Tibial nerve (tissue), 4 donors: ENCODE measurements around the gene EDEM2.

Experiments
- CTCF ChIP-seq, 5 experiments: fragments of 200-600 bp in 3 of 5; fragments of 450-650 bp in 2 of 5; sonication (generic) in 3 of 5; IDR thresholded peaks; one replicate each; pipeline ENCODE4 v1.5.1; 2016 to 2019; ENCODE audit warnings: antibody characterized with exemption in 5 of 5, mild to moderate bottlenecking in 3 of 5, moderate library complexity in 2 of 5
- EP300 ChIP-seq, 2 donors: sonication (generic); formaldehyde crosslinking; IDR thresholded peaks; one replicate each; pipeline ENCODE4 v1.6.1; 2017; ENCODE audit warnings: antibody characterized with exemption in 2 of 2, mild to moderate bottlenecking in 1 of 2

- no peak for TF ChIP-seq CTCF (IDR thresholded peaks at IDR 0.05)
- no peak for TF ChIP-seq EP300 (IDR thresholded peaks at IDR 0.05)
Measured at GRCh38 chr20:35104685-35105295, 42.3 kb downstream of the EDEM2 start.
